HepG2 (cell line): Measurements from ENCODE around the gene CEP131. TPM values are rescaled to one million over a fixed set of nuclear protein-coding genes. Genes with fewer than 3 reads are reported as not detected.

ENCODE experiments used
- ATAC-seq: fragments of 200-7000 bp; cut with Tn5 transposase; 3 replicates; pipeline ENCODE4 v1.9.1; 2020; ENCODE audit warnings: mild to moderate bottlenecking, moderate library complexity
- BruUV-seq: library from RNA; stranded (reverse); fragments of 400-500 nt; replicated peaks from 2 replicates; lab custom pipeline; 2021; lab: Mats Ljungman, UMichigan
- CTCF ChIA-PET: fragments of 300-600 bp; formaldehyde crosslinking; extraction: SDS; loops from one replicate; lab custom pipeline; 2021; ENCODE audit warnings: low total read pairs, inconsistent platforms, low intra/inter-chr PET ratio; lab: Yijun Ruan, JAX
- POLR2A ChIA-PET: fragments of 350-600 bp; sonication (Branson Sonifier 250); formaldehyde crosslinking; loops from one replicate; lab custom pipeline; 2020; ENCODE audit warnings: antibody characterized with exemption, inconsistent platforms; lab: Yijun Ruan, JAX
- DNase-seq: peaks from one replicate; pipeline ENCODE4 v3.0.0-alpha.2; 2015; ENCODE audit warnings: low spot score
- FAIRE-seq: peaks from 3 replicates; lab custom pipeline; 2011; peaks lifted over from hg19 to GRCh38; lab: Jason Lieb, UNC
- H2AFZ ChIP-seq: one replicate; pipeline ENCODE4 v1.6.1; 2011; ENCODE audit warnings: low read length, inconsistent platforms
- H3K27ac ChIP-seq: fragments of 300-600 bp; 3 replicates; pipeline ENCODE4 v1.8.0; 2011; ENCODE audit warnings: mixed run types, mild to moderate bottlenecking, mixed read lengths, low read length, inconsistent platforms; ENCODE audit not compliant: insufficient read depth; ENCODE audit errors: extremely low read length
- H3K27me3 ChIP-seq, 2 experiments: fragments of 200-600 bp in 1 of 2; 2 replicates in 1 of 2; 3 replicates in 1 of 2; pipeline versions ENCODE4 v1.6.0 to v1.8.0; 2011; ENCODE audit warnings: low read length in 2 of 2, mild to moderate bottlenecking in 2 of 2, moderate library complexity in 2 of 2, inconsistent platforms in 1 of 2; ENCODE audit not compliant: insufficient read depth in 2 of 2, control insufficient read depth in 1 of 2
- H3K36me3 ChIP-seq, 2 experiments: fragments of 200-600 bp in 1 of 2; replicated peaks in 1 of 2; 2 replicates in 1 of 2; 3 replicates in 1 of 2; pipeline versions ENCODE4 v1.5.1 to v1.8.0; 2011; ENCODE audit warnings: low read length in 2 of 2, inconsistent platforms in 1 of 2; ENCODE audit not compliant: insufficient read depth in 2 of 2, control insufficient read depth in 1 of 2
- H3K4me1 ChIP-seq: 2 replicates; pipeline ENCODE4 v1.5.1; 2012; ENCODE audit warnings: low read length, inconsistent platforms; ENCODE audit not compliant: insufficient read depth
- H3K4me2 ChIP-seq: 2 replicates; pipeline ENCODE4 v1.6.0; 2011; ENCODE audit warnings: low read depth, low read length, inconsistent platforms
- H3K4me3 ChIP-seq, 3 experiments: fragments of 200-600 bp in 1 of 3; sonication (generic), shearing (Covaris generic) in 1 of 3; replicated peaks in 1 of 3; 2 replicates each; pipeline ENCODE4 v1.5.1; 2011 to 2016; ENCODE audit warnings: low read length in 3 of 3, inconsistent platforms in 2 of 3, low read depth in 2 of 3, mild to moderate bottlenecking in 2 of 3, control low read depth in 1 of 3, mixed read lengths in 1 of 3; ENCODE audit not compliant: insufficient read depth in 1 of 3
- H3K79me2 ChIP-seq: one replicate; pipeline ENCODE4 v1.6.1; 2011; ENCODE audit warnings: low read length, inconsistent platforms; ENCODE audit not compliant: insufficient read depth
- H3K9ac ChIP-seq: 2 replicates; pipeline ENCODE4 v1.6.0; 2011; ENCODE audit warnings: mild to moderate bottlenecking, low read depth, low read length, inconsistent platforms; ENCODE audit not compliant: insufficient read depth
- H3K9me3 ChIP-seq: 2 replicates; pipeline ENCODE4 v1.5.1; 2012; ENCODE audit warnings: mild to moderate bottlenecking, low read length
- H4K20me1 ChIP-seq: 2 replicates; pipeline ENCODE4 v1.6.0; 2011; ENCODE audit warnings: inconsistent platforms, mild to moderate bottlenecking, low read length, moderate library complexity; ENCODE audit not compliant: insufficient read depth
- ERF ChIP-seq: IDR thresholded peaks from 2 replicates; pipeline ENCODE4 v1.6.1; 2018; ENCODE audit warnings: missing biosample characterization, missing genetic modification reagents
- GABPA ChIP-seq, 2 experiments: IDR thresholded peaks; 2 replicates each; pipeline ENCODE4 v1.6.1; 2011 to 2016; ENCODE audit warnings: low read depth in 2 of 2, low read length in 1 of 2, missing biosample characterization in 1 of 2, missing genetic modification characterization in 1 of 2
- HNF4G ChIP-seq, 2 experiments: sonication (generic) in 1 of 2; formaldehyde crosslinking in 1 of 2; IDR thresholded peaks; 2 replicates each; pipeline versions ENCODE4 v1.4.0 to v1.6.1; 2011 to 2020; ENCODE audit warnings: borderline replicate concordance in 2 of 2, low read depth in 2 of 2, mild to moderate bottlenecking in 2 of 2, low read length in 1 of 2, missing genetic modification reagents in 1 of 2, moderate library complexity in 1 of 2
- MTF2 ChIP-seq: sonication (generic); formaldehyde crosslinking; IDR thresholded peaks from 2 replicates; pipeline ENCODE4 v1.5.0; 2020; ENCODE audit warnings: missing genetic modification reagents, borderline replicate concordance
- SALL1 ChIP-seq: sonication (generic); formaldehyde crosslinking; IDR thresholded peaks from 2 replicates; pipeline ENCODE4 v1.8.0; 2022; ENCODE audit warnings: mild to moderate bottlenecking, missing genetic modification reagents
- SP1 ChIP-seq, 2 experiments: fragments of 450-650 bp in 1 of 2; sonication (generic) in 1 of 2; formaldehyde crosslinking in 1 of 2; IDR thresholded peaks; 2 replicates each; pipeline versions ENCODE4 v1.4.0 to v1.6.1; 2016 to 2020; ENCODE audit warnings: missing genetic modification reagents in 1 of 2
- WGBS: methylation state at CpG from one replicate; pipeline ENCODE4 v1.1.6; 2017; ENCODE audit warnings: low lambda C conversion rate; 5-methylcytosine and 5-hydroxymethylcytosine counted together
- in situ Hi-C: cut with HindIII; loops from 2 replicates; pipeline ENCODE4 v1.10.0; 2017; ENCODE audit warnings: low pct_unique_long_range_greater_than_20kb; ENCODE audit not compliant: extremely low pct_ligation_motif_present
- intact Hi-C: fragments of 100-400 bp; cut with micrococcal nuclease; formaldehyde crosslinking; loops from one replicate; pipeline ENCODE4 v1.10.0; 2022; ENCODE audit not compliant: unreplicated experiment
- polyA plus RNA-seq, 8 experiments: library from polyadenylated mRNA; depleted of rRNA in 3 of 8; stranded (reverse) in 7 of 8; unstranded in 1 of 8; fragments of >200 nt; fragmentation: Illumina TruSeq in 4 of 8; extraction: Trizol in 4 of 8; gene quantifications; 2 replicates each; pipeline versions ENCODE4 v1.2.1 to v1.2.3, GENCODE V29; 2011 to 2016; ENCODE audit warnings: low read depth in 4 of 8, missing spikeins in 1 of 8, mixed read lengths in 1 of 8; ENCODE audit not compliant: insufficient read depth in 1 of 8
- total RNA-seq, 5 experiments: library from RNA; depleted of rRNA; stranded (reverse); fragments of >200 nt; fragmentation: Illumina TruSeq; extraction: Trizol; gene quantifications; 2 replicates each; pipeline ENCODE4 v1.2.3, GENCODE V29; 2016; ENCODE audit warnings: low read depth in 1 of 5
- TF ChIP-seq, protein P1 (sequence below): sonication (generic); formaldehyde crosslinking; IDR thresholded peaks from 2 replicates; pipeline ENCODE4 v1.8.1; 2023; ENCODE audit warnings: mild to moderate bottlenecking, missing genetic modification reagents, borderline replicate concordance
- TF ChIP-seq, protein P2 (sequence below): sonication (generic); formaldehyde crosslinking; IDR thresholded peaks from 2 replicates; pipeline ENCODE4 v1.4.0; 2020; ENCODE audit warnings: low read depth, missing genetic modification reagents
- TF ChIP-seq, protein P3 (sequence below): sonication (generic); formaldehyde crosslinking; IDR thresholded peaks from 2 replicates; pipeline ENCODE4 v1.5.1; 2020; ENCODE audit warnings: mild to moderate bottlenecking, moderate library complexity, missing genetic modification reagents

Gene CEP131
- total and polyA plus RNA-seq, 2 of the 13 experiments (the other 11 are each of a cell fraction or from before 2014, with no cell fraction given): 5.0 to 16.8 TPM

DNA sequence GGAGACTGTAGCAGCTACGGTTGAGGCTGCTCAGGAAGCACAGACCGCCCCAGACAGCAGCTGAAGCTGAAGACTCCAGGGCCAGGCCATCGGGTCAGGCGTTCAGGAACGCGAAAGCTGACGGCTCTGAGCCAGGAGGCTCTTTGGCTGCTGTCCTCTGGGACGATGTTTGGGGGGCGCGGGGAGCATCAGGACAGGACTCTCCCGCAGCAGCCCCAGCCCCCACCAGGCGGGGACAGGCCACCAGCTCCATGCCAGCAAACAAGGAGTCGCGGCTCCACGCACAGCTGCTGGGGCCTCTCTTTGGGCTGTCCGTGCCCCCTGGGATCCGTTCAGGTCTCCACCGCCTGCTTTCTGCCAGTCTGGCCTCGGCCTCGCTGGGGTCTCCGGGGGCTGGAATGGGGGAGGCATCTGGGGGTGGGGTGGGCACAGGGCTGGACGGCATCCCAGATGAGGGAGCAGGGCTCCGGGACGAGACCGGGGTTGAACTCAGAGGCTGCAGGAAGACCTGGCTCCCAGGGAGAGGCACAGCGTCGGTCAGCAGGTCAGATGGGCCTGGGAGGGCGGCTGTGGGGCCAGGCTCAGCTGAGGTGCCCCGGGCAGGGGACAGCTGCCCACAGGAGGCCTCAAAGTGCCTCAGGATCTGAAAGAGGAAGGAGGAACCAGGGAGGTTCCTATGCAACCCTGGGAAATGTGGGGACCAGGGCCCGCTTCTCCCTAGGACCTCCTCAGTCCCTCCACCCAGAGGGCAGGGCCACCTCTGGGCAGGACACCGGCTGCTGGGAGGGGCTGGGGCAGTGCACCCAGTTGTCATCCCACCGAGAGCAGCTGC lies 6.3 kb upstream of the CEP131 start:
- Histone ChIP-seq H3K4me2 (no peak overlapping the region), H3K36me3 (peaks cover 25 to 32% of the 10 kb centered on the region in 2 experiments; a peak in 4 of 5 replicates), H3K27ac (no peak overlapping the region), H3K79me2 (no peaks in the 10 kb centered on the region), H3K9ac (no peak overlapping the region), H3K4me3 (no peak overlapping the region), H4K20me1 (no peaks in the 10 kb centered on the region), H3K27me3 (no peaks in the 10 kb centered on the region), H3K9me3 (no peaks in the 10 kb centered on the region), H3K4me1 (peaks cover 14% of the 10 kb centered on the region), H2AFZ (no peak overlapping the region)
- intact Hi-C loops (no loop called here), in situ Hi-C loops (loop anchor here (5.0 kb wide), 1 partner anchor 87 kb away; no protein-coding TSS in a partner anchor)
- FAIRE-seq (no peak), DNase-seq (no peak), ATAC-seq (no peak)
- 95% methylated on average over 22 of the region's 32 CpGs for WGBS
- CTCF ChIA-PET: no interaction called here
- BruUV-seq: no TSS peak
- POLR2A ChIA-PET: interaction anchor here (2.9 kb wide), 1 partner anchor 10 kb away, joined by 10 read pairs; the partner anchor contains the start of genes NDUFAF8 and TEPSIN
- TF ChIP-seq ERF: no peak

DNA sequence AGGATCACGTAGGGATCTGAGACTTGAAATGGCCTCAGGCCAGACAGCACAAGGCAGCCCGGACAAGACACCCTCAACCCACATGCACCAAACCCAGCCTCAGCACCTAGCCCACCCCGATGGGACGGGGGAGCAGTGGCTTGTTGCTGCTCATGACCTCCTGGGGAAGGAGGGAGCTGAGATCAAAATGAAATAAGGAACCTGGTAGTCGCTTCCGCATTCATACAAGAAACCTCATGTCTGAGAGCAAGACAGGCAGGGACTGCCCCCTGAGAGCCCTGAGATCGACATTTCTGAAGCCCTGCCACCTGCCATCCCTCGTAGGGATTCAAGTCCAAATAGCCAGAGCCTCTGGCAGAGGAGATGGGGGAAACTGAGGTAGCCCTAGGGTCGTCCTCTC lies 5.7 kb upstream of the CEP131 start:
- ATAC-seq (no peak), DNase-seq (no peak), FAIRE-seq (no peak)
- Histone ChIP-seq H3K36me3 (peaks cover 23 to 29% of the 10 kb centered on the region in 2 experiments; a peak in 4 of 5 replicates), H2AFZ (no peak overlapping the region), H3K4me2 (no peak overlapping the region), H3K27me3 (no peaks in the 10 kb centered on the region), H3K9me3 (no peaks in the 10 kb centered on the region), H3K4me1 (peaks cover 20% of the 10 kb centered on the region), H3K27ac (no peak overlapping the region), H3K79me2 (no peaks in the 10 kb centered on the region), H4K20me1 (no peaks in the 10 kb centered on the region), H3K4me3 (no peak overlapping the region), H3K9ac (no peak overlapping the region)
- intact Hi-C loops (no loop called here), in situ Hi-C loops (loop anchor here (5.0 kb wide), 1 partner anchor 86 kb away; no protein-coding TSS in a partner anchor)
- 92% methylated on average over 9 of the region's 9 CpGs for WGBS
- ChIA-PET CTCF (no interaction called here), POLR2A (interaction anchor here (2.9 kb wide), 1 partner anchor 11 kb away, joined by 10 read pairs; the partner anchor contains the start of genes NDUFAF8 and TEPSIN)
- no TSS peak for BruUV-seq
- no peak for TF ChIP-seq SP1 (IDR thresholded peaks at IDR 0.05)
- TF ChIP-seq SP1 (CRISPR knock-in tag; IDR thresholded peaks at IDR 0.05): no peak
- TF ChIP-seq, protein P1, sequence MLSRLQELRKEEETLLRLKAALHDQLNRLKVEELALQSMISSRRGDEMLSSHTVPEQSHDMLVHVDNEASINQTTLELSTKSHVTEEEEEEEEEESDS (CRISPR knock-in tag): no peak
- TF ChIP-seq, protein P2, sequence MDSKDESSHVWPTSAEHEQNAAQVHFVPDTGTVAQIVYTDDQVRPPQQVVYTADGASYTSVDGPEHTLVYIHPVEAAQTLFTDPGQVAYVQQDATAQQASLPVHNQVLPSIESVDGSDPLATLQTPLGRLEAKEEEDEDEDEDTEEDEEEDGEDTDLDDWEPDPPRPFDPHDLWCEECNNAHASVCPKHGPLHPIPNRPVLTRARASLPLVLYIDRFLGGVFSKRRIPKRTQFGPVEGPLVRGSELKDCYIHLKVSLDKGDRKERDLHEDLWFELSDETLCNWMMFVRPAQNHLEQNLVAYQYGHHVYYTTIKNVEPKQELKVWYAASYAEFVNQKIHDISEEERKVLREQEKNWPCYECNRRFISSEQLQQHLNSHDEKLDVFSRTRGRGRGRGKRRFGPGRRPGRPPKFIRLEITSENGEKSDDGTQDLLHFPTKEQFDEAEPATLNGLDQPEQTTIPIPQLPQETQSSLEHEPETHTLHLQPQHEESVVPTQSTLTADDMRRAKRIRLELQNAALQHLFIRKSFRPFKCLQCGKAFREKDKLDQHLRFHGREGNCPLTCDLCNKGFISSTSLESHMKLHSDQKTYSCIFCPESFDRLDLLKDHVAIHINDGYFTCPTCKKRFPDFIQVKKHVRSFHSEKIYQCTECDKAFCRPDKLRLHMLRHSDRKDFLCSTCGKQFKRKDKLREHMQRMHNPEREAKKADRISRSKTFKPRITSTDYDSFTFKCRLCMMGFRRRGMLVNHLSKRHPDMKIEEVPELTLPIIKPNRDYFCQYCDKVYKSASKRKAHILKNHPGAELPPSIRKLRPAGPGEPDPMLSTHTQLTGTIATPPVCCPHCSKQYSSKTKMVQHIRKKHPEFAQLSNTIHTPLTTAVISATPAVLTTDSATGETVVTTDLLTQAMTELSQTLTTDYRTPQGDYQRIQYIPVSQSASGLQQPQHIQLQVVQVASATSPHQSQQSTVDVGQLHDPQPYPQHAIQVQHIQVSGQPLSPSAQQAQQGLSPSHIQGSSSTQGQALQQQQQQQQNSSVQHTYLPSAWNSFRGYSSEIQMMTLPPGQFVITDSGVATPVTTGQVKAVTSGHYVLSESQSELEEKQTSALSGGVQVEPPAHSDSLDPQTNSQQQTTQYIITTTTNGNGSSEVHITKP (CRISPR knock-in tag): no peak
- TF ChIP-seq, protein P3, sequence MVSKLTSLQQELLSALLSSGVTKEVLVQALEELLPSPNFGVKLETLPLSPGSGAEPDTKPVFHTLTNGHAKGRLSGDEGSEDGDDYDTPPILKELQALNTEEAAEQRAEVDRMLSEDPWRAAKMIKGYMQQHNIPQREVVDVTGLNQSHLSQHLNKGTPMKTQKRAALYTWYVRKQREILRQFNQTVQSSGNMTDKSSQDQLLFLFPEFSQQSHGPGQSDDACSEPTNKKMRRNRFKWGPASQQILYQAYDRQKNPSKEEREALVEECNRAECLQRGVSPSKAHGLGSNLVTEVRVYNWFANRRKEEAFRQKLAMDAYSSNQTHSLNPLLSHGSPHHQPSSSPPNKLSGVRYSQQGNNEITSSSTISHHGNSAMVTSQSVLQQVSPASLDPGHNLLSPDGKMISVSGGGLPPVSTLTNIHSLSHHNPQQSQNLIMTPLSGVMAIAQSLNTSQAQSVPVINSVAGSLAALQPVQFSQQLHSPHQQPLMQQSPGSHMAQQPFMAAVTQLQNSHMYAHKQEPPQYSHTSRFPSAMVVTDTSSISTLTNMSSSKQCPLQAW (CRISPR knock-in tag): no peak
- no peak for TF ChIP-seq MTF2 (CRISPR knock-in tag)
- TF ChIP-seq GABPA (IDR thresholded peaks at IDR 0.05; ENCODE audit: low read depth, low read length): no peak
- no peak for TF ChIP-seq GABPA (CRISPR knock-in tag; IDR thresholded peaks at IDR 0.05; ENCODE audit: low read depth)
- TF ChIP-seq SALL1 (CRISPR knock-in tag): no peak
- no peak for TF ChIP-seq HNF4G (IDR thresholded peaks at IDR 0.05; ENCODE audit: borderline replicate concordance, low read depth, low read length)
- no peak for TF ChIP-seq HNF4G (CRISPR knock-in tag; IDR thresholded peaks at IDR 0.05; ENCODE audit: borderline replicate concordance, low read depth)
